Forelimb muscle (tissue), 1 donor: ENCODE measurements around the gene EML5. TPM values are rescaled to one million over a fixed set of nuclear protein-coding genes. Genes with fewer than 3 reads are reported as not detected.
"Not testable (repeated sequence)": the region's sequence is repeated elsewhere in the genome, so short reads cannot be mapped to it uniquely, and the experiment has no call there.

Experiments used
- DNase-seq: peaks from one replicate; pipeline ENCODE4 v3.0.0-alpha.2; 2013; ENCODE audit warnings: low read depth
- polyA plus RNA-seq: library from polyadenylated mRNA; unstranded; fragments of 120-200 nt; gene quantifications from one replicate; pipeline ENCODE4 v1.2.1, GENCODE V29; 2013; ENCODE audit not compliant: insufficient read length

The EML5 gene
- polyA plus RNA-seq, 1 donor = 1.6 TPM

GRCh38 chr14:88804035-88804434, 11.3 kb upstream of the EML5 start:
- no peak for DNase-seq

- DNase-seq = no peak
Observed at GRCh38 chr14:88802596-88802995, 9.8 kb upstream of the EML5 start.

DNA sequence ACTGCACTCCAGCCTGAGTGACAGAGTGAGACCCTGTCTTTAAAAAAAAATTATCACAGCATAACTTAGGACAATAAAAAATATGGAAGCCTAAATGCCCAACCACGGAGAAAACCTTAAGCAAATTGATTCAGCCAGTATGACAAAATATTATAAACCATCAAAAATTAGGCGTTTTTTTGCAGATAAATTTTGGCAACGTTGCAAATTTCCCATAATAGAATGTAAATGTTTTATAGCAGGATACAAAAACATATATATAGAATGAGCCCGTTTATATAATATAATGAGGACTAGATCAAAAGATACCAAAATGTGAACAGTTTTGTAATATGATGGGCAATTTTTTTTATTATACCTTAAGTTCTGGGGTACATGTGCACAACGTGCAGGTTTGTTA, 6.8 kb upstream of the EML5 start:
- DNase-seq = no peak

DNA sequence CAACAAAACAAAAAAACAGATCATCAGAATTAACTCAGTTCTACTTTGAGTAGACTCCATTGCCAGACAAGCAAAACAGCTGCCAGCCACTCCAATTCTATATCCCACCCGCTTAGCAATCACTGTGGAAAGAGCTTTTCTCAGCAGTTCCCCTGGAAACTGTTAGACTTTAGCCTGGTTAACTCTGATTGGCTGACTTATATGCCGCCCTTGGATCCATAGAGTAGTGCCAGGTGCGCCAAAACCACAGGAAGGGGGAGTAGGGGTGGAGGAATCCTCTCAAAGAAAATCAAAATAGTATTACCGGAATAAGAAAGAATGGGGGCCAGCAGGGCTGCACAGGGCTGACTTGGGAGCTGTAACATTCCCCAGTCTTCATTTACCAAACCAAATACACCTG, 5.4 kb upstream of the EML5 start:
- DNase-seq = no peak

- no peak for DNase-seq
Observed at GRCh38 chr14:88793259-88793625, 489 bp upstream of the EML5 start.

DNA sequence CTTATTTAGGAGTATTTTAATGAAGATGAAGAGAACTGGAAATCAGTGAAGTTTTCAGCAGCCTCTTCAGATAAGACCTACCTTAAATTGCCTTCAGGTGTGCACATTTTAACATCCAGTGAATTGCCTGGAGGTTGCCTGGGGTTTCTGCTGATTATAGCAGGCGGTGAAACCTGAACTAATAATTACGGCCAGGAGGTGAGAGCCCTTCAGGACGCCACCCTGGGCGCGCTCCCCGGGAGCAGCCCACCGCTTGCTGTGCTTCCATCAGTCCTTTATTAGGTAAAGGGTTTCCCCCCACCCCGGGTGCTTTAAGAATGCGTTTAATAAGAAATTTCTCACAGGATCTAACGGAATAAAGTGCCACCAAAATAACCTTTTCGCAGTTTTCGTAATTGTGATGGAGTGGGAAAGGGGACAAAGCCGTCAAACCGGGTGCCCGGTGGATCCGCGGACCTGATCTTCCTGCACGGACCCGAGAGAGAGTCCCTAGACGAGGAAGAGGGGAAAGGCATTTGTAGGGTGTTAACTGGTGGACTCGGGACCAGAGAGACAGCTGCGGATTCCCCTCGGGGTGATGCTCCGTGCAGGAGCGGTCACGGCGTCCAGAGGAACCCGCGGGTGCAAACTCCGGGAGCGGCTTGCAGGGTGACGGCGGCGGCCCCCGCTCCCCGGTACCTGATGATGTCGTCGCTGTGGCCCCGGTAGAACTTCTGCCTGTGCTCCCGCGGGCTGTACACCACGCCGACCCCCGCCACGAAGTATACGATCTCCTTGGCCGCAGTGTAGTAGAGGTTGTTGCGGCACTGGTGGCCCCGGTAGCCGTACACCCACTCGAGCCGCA, 902 bp downstream of the EML5 start:
- no peak for DNase-seq

- no peak for DNase-seq
Observed at GRCh38 chr14:88791252-88791621, 1.5 kb downstream of the EML5 start.

DNA sequence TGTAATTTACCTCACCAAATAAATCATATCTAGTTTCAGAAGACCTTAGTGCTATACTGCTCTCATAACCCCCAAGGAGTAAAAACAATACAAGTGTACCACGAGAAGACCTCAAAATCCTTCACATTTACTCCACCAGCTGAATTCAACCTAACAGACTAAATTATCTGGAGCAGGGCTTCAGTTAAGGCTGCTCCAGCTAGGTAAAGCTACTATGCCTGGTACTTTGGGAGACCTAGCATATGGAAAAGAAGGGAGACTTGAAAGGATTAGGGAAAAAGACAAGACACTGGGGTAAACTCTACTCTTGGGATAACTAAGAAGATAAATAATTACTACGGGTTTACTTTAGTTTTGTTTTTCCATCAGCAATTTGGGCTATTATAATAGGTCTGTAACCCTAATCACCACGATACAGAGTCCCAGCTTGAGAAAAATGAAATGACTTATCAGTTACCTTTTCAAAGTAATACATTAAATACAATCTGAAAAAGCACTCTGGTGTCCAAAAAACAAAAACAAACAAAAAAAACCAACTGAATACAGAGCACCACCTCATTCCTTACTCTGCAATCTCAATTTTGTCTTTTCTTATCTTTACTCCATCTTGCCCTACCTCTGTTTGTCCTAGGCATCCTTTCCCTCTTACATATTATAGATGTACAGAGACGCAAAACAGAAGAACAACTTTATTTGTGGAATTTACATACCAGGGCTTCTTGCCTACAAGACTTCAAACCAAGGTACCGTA, 2.1 kb downstream of the EML5 start:
- no peak for DNase-seq

DNA sequence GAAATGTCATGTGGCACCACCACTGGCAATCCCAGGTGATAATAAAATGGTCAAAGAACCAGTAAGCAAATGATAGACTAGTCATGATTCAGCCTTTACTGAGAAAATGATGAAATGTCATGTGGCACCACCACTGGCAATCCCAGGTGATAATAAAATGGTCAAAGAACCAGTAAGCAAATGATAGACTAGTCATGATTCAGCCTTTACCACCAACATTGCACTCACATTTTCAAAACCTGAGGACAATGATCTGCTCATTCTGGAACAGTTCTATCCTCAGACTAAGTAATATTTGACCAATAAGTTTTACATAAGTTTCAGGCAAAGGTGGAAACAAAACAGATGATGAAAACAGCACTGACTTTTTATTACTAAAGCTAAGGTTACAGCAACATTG, 3.2 kb downstream of the EML5 start:
- not testable (repeated sequence) for DNase-seq

DNA sequence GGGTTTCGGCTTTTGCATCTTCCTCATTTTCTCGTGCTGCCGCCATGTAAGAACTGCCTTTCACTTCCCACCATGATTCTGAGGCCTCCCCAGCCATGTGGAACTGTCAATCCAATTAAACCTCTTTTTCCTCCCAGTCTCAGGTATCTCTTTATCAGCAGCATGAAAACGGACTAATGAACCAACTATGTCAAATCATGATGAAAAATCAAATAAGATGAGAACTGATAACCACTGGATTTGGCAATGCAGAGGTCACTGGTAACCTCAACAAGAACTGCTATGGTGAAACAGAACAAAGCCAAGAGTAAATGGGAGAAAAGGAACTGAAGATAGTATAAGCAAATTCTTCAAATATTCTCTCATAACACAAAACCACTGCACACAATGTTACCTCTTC, 6.0 kb downstream of the EML5 start:
- no peak for DNase-seq

GRCh38 chr14:88785911-88786310, 6.8 kb downstream of the EML5 start:
- no peak for DNase-seq

GRCh38 chr14:88775532-88775931, 17.2 kb downstream of the EML5 start:
- no peak for DNase-seq

- no peak for DNase-seq
Observed at GRCh38 chr14:88770736-88771135, 22.0 kb downstream of the EML5 start.

DNA sequence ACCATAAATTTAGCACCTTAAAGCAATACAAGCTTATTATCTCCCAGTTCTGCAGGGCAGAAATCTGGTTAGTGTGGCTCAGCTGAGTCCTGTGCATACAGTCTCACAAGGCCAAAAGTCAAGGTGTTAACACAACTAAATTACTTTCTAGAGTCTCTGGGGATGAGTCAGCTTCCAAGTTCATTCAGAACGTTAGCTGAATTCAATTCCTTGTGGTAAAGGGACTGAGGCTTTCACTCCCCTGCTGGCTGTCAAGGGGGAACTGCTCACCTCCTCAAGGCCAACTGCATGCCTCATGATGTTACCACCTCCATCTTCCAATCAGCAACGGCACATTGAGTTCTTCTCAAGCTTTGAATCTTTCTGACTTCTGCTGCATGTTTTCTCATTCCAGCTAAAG, 27.6 kb downstream of the EML5 start:
- DNase-seq = no peak

- no peak for DNase-seq
Observed at GRCh38 chr14:88753873-88754272, 38.9 kb downstream of the EML5 start.

DNA sequence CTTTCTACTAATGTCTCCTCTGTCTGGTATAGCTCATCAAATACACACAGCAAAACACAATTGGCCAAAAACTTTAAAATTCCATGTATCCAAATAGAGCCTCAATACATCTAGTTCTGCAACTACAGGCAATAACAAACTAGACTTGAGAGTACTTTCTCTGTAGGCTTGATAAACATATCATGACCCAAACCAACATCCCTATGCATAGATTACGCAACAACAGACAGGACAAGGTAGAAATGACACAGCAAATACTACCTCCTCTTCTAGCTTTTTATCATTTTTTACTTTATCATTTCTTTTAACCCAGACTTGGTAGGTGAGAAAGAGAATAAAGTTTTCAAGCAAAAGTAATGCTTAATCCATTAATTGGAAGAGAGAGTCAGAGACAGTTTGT, 41.8 kb downstream of the EML5 start:
- DNase-seq = no peak

GRCh38 chr14:88750413-88750812, 42.3 kb downstream of the EML5 start:
- DNase-seq = no peak

DNA sequence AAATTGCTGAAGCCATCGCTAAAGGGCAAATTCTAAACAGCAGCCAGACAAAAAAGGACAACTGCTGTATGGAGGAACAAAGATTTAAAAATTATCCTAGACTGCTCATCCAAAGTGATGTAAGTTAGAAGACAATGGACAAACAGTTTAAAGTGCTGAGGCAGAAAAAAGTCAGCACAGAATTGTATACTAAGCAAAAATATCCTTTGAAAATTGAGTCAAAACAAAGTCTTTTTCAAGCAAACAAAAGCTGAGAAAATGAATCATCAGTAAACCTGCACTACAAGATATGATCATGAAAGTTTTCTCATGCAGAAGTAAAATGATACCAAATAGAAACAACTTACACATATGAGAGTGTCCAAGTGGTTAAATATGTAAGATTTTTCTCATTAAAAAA, 43.6 kb downstream of the EML5 start:
- no peak for DNase-seq

DNA sequence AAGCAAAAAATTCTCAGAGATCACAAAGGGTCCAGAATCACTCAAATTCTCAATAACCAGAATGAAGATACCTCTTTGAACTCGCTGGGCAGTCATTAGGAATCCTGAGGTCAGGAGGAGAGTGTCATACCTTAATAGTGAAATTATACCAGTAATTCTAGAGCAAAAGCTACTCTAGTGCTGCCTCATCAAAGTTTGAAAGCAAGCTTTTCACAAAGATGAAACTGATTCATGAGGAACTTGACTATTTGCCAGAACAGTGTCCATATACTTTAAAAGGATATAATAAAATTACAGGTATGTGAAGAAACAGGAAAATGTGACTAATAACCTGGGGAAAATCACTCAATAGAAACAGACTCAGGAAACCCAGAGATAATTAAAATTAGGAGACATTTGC, 44.5 kb downstream of the EML5 start:
- DNase-seq = no peak

DNA sequence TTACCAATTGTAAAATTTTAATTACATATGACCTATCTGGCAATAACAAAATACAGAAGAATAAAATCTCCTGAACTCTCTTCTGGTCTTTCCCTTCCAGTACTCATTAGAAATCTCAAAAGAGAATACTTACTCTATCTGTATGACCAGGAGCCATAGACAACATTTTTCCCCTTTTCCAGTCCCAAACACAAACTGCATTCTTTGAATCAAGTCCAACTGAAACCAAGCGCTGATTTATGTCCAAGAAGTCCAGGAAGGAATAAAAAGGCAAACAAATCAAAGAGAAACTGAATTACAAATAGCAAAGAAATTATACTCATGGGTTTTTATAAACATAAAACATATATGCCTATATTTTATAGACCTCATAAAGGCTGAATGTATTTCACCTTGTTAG, 46.7 kb downstream of the EML5 start:
- no peak for DNase-seq

DNA sequence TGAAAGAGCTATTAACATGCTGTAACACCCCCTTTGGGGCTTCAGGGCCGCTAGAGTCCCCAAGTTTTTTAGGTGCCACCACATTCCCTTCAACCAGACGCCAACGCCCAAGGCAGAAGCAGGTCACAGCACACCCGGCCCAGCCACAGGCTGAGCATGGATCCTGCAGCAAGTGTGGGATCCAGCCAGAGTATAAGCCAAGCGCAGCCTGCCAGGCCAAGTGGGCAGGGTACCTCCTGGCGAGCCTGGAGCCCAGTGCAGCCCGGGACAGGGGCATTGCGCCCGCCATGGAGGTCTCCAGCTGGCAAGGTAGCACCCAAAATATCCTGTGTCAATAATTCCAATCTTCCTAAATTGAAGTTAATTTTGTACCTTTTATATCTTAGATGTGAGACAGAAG, 55.5 kb downstream of the EML5 start:
- no peak for DNase-seq

DNA sequence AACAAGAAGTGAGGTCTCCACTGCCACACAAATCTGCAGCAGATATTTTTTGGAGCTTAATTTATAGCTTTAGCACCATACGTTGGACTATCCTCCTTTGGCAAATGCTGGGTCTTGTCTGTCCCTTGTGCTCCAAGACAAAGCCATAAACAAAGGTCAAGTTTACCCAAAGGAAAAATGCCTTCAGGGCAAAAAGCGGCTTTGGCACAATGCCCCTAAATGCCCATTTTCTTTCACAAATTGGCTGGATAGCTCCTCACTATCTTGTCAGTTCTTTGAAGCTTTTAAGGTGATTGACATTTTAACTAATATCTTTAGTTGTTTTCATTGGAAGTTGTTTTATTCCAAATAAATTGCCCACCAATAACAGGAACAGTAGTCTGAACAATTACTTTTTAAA, 59.6 kb downstream of the EML5 start:
- DNase-seq = no peak

- DNase-seq = no peak
Observed at GRCh38 chr14:88729159-88729558, 63.6 kb downstream of the EML5 start.
